Sigmoid colon (tissue), 4 donors: ENCODE measurements around the gene ZBTB34.

ENCODE experiments used
- CTCF ChIP-seq, 4 experiments: fragments of 450-650 bp in 3 of 4; fragments of 200-600 bp in 1 of 4; IDR thresholded peaks; one replicate each; pipeline ENCODE4 v1.5.1; 2016 to 2019; ENCODE audit warnings: antibody characterized with exemption in 4 of 4, mild to moderate bottlenecking in 3 of 4, moderate library complexity in 2 of 4
- EP300 ChIP-seq, 4 donors: sonication (generic); formaldehyde crosslinking; IDR thresholded peaks; one replicate each; pipeline ENCODE4 v1.6.1; 2017; ENCODE audit warnings: antibody characterized with exemption in 4 of 4
- POLR2A ChIP-seq, 2 donors: fragments of 450-650 bp; IDR thresholded peaks; one replicate each; pipeline ENCODE4 v1.6.1; 2016; ENCODE audit warnings: antibody characterized with exemption in 2 of 2, mild to moderate bottlenecking in 2 of 2, moderate library complexity in 2 of 2
- POLR2AphosphoS5 ChIP-seq, 4 donors: sonication (generic); formaldehyde crosslinking; IDR thresholded peaks; one replicate each; pipeline ENCODE4 v1.6.1; 2017; ENCODE audit warnings: antibody characterized with exemption in 4 of 4

GRCh38 chr9:126880226-126880946 lies 19.9 kb downstream of the ZBTB34 start:
- TF ChIP-seq POLR2AphosphoS5 (IDR thresholded peaks at IDR 0.05) (no peak), CTCF (IDR thresholded peaks at IDR 0.05) (no peak), EP300 (IDR thresholded peaks at IDR 0.05) (no peak), POLR2A (IDR thresholded peaks at IDR 0.05) (no peak)
